H9 (cell line): ENCODE data around the gene CTIF. TPM values are rescaled to one million over a fixed set of nuclear protein-coding genes. Genes with fewer than 3 reads are reported as not detected.

Experiments
- DNase-seq: peaks from one replicate; pipeline ENCODE4 v3.0.0-alpha.2; 2017
- H2AFZ ChIP-seq: one replicate; pipeline ENCODE4 v1.6.1; 2013; ENCODE audit warnings: mild to moderate bottlenecking, low read length, control low read depth, moderate library complexity
- H2AK5ac ChIP-seq: 2 replicates; pipeline ENCODE4 v1.6.1; 2013; ENCODE audit warnings: low read length, control low read depth, mixed read lengths; ENCODE audit not compliant: insufficient read length
- H2BK120ac ChIP-seq: one replicate; pipeline ENCODE4 v1.6.1; 2013; ENCODE audit warnings: low read depth, mild to moderate bottlenecking, low read length, control low read depth, inconsistent platforms; ENCODE audit not compliant: poor library complexity, severe bottlenecking
- H2BK12ac ChIP-seq: 2 replicates; pipeline ENCODE4 v1.6.1; 2013; ENCODE audit warnings: low read length, control low read depth, mixed read lengths, low read depth; ENCODE audit not compliant: insufficient read length
- H2BK15ac ChIP-seq: 2 replicates; pipeline ENCODE4 v1.6.1; 2013; ENCODE audit warnings: low read depth, low read length, control low read depth
- H2BK20ac ChIP-seq: one replicate; pipeline ENCODE4 v1.6.1; 2013; ENCODE audit warnings: low read depth, mild to moderate bottlenecking, low read length, control low read depth, inconsistent platforms; ENCODE audit not compliant: poor library complexity, severe bottlenecking
- H2BK5ac ChIP-seq: 2 replicates; pipeline ENCODE4 v1.6.1; 2013; ENCODE audit warnings: low read length, control low read depth, mixed read lengths; ENCODE audit not compliant: insufficient read length
- H3K14ac ChIP-seq: 2 replicates; pipeline ENCODE4 v1.6.1; 2013; ENCODE audit warnings: low read length, control low read depth; ENCODE audit not compliant: insufficient read depth
- H3K18ac ChIP-seq: 2 replicates; pipeline ENCODE4 v1.6.1; 2013; ENCODE audit warnings: low read depth, mild to moderate bottlenecking, mixed read lengths, low read length, control low read depth; ENCODE audit not compliant: insufficient read length
- H3K23ac ChIP-seq: 2 replicates; pipeline ENCODE4 v1.6.1; 2013; ENCODE audit warnings: low read length, control low read depth, mixed read lengths, low read depth; ENCODE audit not compliant: insufficient read length
- H3K23me2 ChIP-seq: 2 replicates; pipeline ENCODE4 v1.6.1; 2013; ENCODE audit warnings: low read depth, mild to moderate bottlenecking, mixed read lengths, low read length, control low read depth; ENCODE audit not compliant: insufficient read length, poor library complexity, severe bottlenecking
- H3K27ac ChIP-seq: 2 replicates; pipeline ENCODE4 v1.5.1; 2013; ENCODE audit warnings: low read length, control low read depth, mixed read lengths, low read depth; ENCODE audit not compliant: insufficient read length
- H3K27me3 ChIP-seq: 2 replicates; pipeline ENCODE4 v1.6.1; 2013; ENCODE audit warnings: low read length, control low read depth, inconsistent platforms; ENCODE audit not compliant: insufficient read depth
- H3K4ac ChIP-seq: 2 replicates; pipeline ENCODE4 v1.6.1; 2013; ENCODE audit warnings: low read depth, mild to moderate bottlenecking, control low read depth, inconsistent platforms, low read length, moderate library complexity
- H3K4me1 ChIP-seq: 2 replicates; pipeline ENCODE4 v1.6.1; 2013; ENCODE audit warnings: low read length, control low read depth, inconsistent platforms; ENCODE audit not compliant: insufficient read depth
- H3K4me2 ChIP-seq: 2 replicates; pipeline ENCODE4 v1.6.1; 2013; ENCODE audit warnings: low read length, control low read depth, mixed read lengths; ENCODE audit not compliant: insufficient read length, insufficient read depth
- H3K56ac ChIP-seq: 2 replicates; pipeline ENCODE4 v1.6.1; 2013; ENCODE audit warnings: low read depth, mild to moderate bottlenecking, mixed read lengths, low read length, control low read depth; ENCODE audit not compliant: insufficient read length
- H3K79me1 ChIP-seq: 2 replicates; pipeline ENCODE4 v1.6.1; 2013; ENCODE audit warnings: low read depth, mild to moderate bottlenecking, moderate library complexity, low read length, control low read depth, inconsistent platforms; ENCODE audit not compliant: insufficient read depth, poor library complexity, severe bottlenecking
- H3K79me2 ChIP-seq: 2 replicates; pipeline ENCODE4 v1.6.1; 2013; ENCODE audit warnings: low read length, control low read depth, inconsistent platforms; ENCODE audit not compliant: insufficient read depth
- H3K9ac ChIP-seq: 2 replicates; pipeline ENCODE4 v1.6.1; 2013; ENCODE audit warnings: low read length, control low read depth, mixed read lengths; ENCODE audit not compliant: insufficient read length; ENCODE audit errors: extremely low read depth
- H3K9me3 ChIP-seq: one replicate; pipeline ENCODE4 v1.6.1; 2013; ENCODE audit warnings: low read depth, low read length, inconsistent platforms; ENCODE audit not compliant: control insufficient read depth
- H3T11ph ChIP-seq: one replicate; pipeline ENCODE4 v1.6.1; 2013; ENCODE audit warnings: mild to moderate bottlenecking, low read length, control low read depth, inconsistent platforms
- H4K20me1 ChIP-seq: one replicate; pipeline ENCODE4 v1.6.1; 2013; ENCODE audit not compliant: control insufficient read depth, insufficient read length, insufficient read depth
- H4K5ac ChIP-seq: 2 replicates; pipeline ENCODE4 v1.6.1; 2013; ENCODE audit warnings: low read depth, mild to moderate bottlenecking, mixed read lengths, low read length, control low read depth; ENCODE audit not compliant: insufficient read length
- H4K8ac ChIP-seq: replicated peaks from 2 replicates; pipeline ENCODE4 v1.6.1; 2013; ENCODE audit warnings: low read length, control low read depth, mixed read lengths, low read depth; ENCODE audit not compliant: insufficient read length
- H4K91ac ChIP-seq: 2 replicates; pipeline ENCODE4 v1.6.1; 2013; ENCODE audit warnings: low read depth, mild to moderate bottlenecking, moderate library complexity, mixed read lengths, low read length, control low read depth; ENCODE audit not compliant: insufficient read length
- H3K27ac Mint-ChIP-seq, 3 experiments: 2 replicates in 2 of 3; 3 replicates in 1 of 3; pipeline ENCODE4 v1.8.0; 2020 to 2021; ENCODE audit warnings: mixed read lengths in 3 of 3, mild to moderate bottlenecking in 1 of 3, moderate library complexity in 1 of 3
- H3K27me3 Mint-ChIP-seq: 2 replicates; pipeline ENCODE4 v1.8.0; 2021; ENCODE audit warnings: low read depth, mild to moderate bottlenecking, moderate library complexity, mixed read lengths
- H3K36me3 Mint-ChIP-seq, 3 experiments: 2 replicates in 2 of 3; 3 replicates in 1 of 3; pipeline ENCODE4 v1.8.0; 2020 to 2021; ENCODE audit warnings: low read depth in 3 of 3, mixed read lengths in 3 of 3; ENCODE audit not compliant: insufficient read depth in 1 of 3
- H3K4me1 Mint-ChIP-seq, 2 experiments: 2 replicates each; pipeline ENCODE4 v1.8.0; 2020; ENCODE audit warnings: mixed read lengths in 2 of 2
- H3K4me3 Mint-ChIP-seq, 2 experiments: 2 replicates in 1 of 2; 3 replicates in 1 of 2; pipeline ENCODE4 v1.8.0; 2020 to 2021; ENCODE audit warnings: mild to moderate bottlenecking in 2 of 2, mixed read lengths in 2 of 2, moderate library complexity in 1 of 2
- H3K9me3 Mint-ChIP-seq, 2 experiments: 2 replicates in 1 of 2; 3 replicates in 1 of 2; pipeline ENCODE4 v1.8.0; 2020; ENCODE audit warnings: mild to moderate bottlenecking in 2 of 2, mixed read lengths in 2 of 2, moderate library complexity in 1 of 2
- WGBS: extraction: QIAGEN DNeasy Blood & Tissue Kit; methylation state at CpG from one replicate; pipeline ENCODE4 v1.1.7; 2013; ENCODE audit warnings: missing lambda C conversion rate, low lambda C conversion rate, mixed read lengths; ENCODE audit not compliant: insufficient read length; ENCODE audit errors: extremely low coverage; 5-methylcytosine and 5-hydroxymethylcytosine counted together
- total RNA-seq: library from RNA; stranded (reverse); gene quantifications from 2 replicates; pipeline ENCODE4 v1.2.1, GENCODE V29; 2021
- TF ChIP-seq, protein P1 (sequence below): fragments of 200-600 bp; sonication (generic); conservative IDR thresholded peaks from 3 replicates; pipeline ENCODE4 v1.8.0; 2021; ENCODE audit warnings: antibody characterized with exemption, mild to moderate bottlenecking

CTIF gene
- total RNA-seq, 1 experiment from 2014 or later: 15.8 TPM

- H2BK15ac ChIP-seq: no peak overlapping the region
- Mint-ChIP-seq H3K4me1 (peaks cover 0 to 5% of the 10 kb centered on the region in 2 experiments; a peak in 1 of 4 replicates), H3K4me3 (no peak overlapping the region), H3K9me3 (no peaks in the 10 kb centered on the region), H3K27ac (no peak overlapping the region), H3K27me3 (no peaks in the 10 kb centered on the region), H3K36me3 (peaks cover 0 to 4% (median 2%) of the 10 kb centered on the region in 3 experiments; a peak in 3 of 7 replicates)
- no peak overlapping the region for H3K56ac ChIP-seq
- WGBS: no CpG with 5 or more reads among the region's 3 CpGs
- no peak overlapping the region for H4K5ac ChIP-seq
- H3K27me3 ChIP-seq: no peaks in the 10 kb centered on the region
- no peak overlapping the region for H2BK20ac ChIP-seq
- no peak overlapping the region for H4K8ac ChIP-seq
- no peak overlapping the region for H3K4me2 ChIP-seq
- H3K14ac ChIP-seq: no peak overlapping the region
- no peak overlapping the region for H2AK5ac ChIP-seq
- H3T11ph ChIP-seq: no peak overlapping the region
- no peak overlapping the region for H4K91ac ChIP-seq
- H2BK120ac ChIP-seq: no peak overlapping the region
- no peak overlapping the region for H2AFZ ChIP-seq
- H2BK12ac ChIP-seq: no peak overlapping the region
- H3K23ac ChIP-seq: no peak overlapping the region
- peak; percentile 18 for DNase-seq
- H3K9me3 ChIP-seq: no peaks in the 10 kb centered on the region
- no peak overlapping the region for H3K27ac ChIP-seq
- no peaks in the 10 kb centered on the region for H3K79me1 ChIP-seq
- no peaks in the 10 kb centered on the region for H3K79me2 ChIP-seq
- TF ChIP-seq, protein P1, sequence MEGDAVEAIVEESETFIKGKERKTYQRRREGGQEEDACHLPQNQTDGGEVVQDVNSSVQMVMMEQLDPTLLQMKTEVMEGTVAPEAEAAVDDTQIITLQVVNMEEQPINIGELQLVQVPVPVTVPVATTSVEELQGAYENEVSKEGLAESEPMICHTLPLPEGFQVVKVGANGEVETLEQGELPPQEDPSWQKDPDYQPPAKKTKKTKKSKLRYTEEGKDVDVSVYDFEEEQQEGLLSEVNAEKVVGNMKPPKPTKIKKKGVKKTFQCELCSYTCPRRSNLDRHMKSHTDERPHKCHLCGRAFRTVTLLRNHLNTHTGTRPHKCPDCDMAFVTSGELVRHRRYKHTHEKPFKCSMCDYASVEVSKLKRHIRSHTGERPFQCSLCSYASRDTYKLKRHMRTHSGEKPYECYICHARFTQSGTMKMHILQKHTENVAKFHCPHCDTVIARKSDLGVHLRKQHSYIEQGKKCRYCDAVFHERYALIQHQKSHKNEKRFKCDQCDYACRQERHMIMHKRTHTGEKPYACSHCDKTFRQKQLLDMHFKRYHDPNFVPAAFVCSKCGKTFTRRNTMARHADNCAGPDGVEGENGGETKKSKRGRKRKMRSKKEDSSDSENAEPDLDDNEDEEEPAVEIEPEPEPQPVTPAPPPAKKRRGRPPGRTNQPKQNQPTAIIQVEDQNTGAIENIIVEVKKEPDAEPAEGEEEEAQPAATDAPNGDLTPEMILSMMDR: no peak
- no peak overlapping the region for H2BK5ac ChIP-seq
- H3K18ac ChIP-seq: no peak overlapping the region
- H4K20me1 ChIP-seq: no peaks in the 10 kb centered on the region
- no peaks in the 10 kb centered on the region for H3K23me2 ChIP-seq
- H3K4me1 ChIP-seq: no peaks in the 10 kb centered on the region
- no peak overlapping the region for H3K4ac ChIP-seq
- H3K9ac ChIP-seq: no peak overlapping the region
Measured at GRCh38 chr18:48803518-48803917, 264.7 kb downstream of the CTIF start.
